Nephron progenitor cell (in vitro differentiated cells): ENCODE results near the gene TNNT2.
A peak's percentile ranks its signal among the peaks of the same experiment; 100 is the strongest.

ENCODE experiments used
- DNase-seq: peaks from one replicate; pipeline ENCODE4 v3.0.0; 2021
- H3K27ac Mint-ChIP-seq: 2 replicates; pipeline ENCODE4 v1.8.0; 2021; ENCODE audit warnings: mild to moderate bottlenecking, moderate library complexity, mixed read lengths
- H3K27me3 Mint-ChIP-seq: 2 replicates; pipeline ENCODE4 v1.8.0; 2021; ENCODE audit warnings: mild to moderate bottlenecking, low read depth, mixed read lengths; ENCODE audit not compliant: poor library complexity
- H3K36me3 Mint-ChIP-seq: 2 replicates; pipeline ENCODE4 v1.8.0; 2021; ENCODE audit warnings: low read depth, mixed read lengths
- H3K4me1 Mint-ChIP-seq: 2 replicates; pipeline ENCODE4 v1.8.0; 2021; ENCODE audit warnings: mixed read lengths
- H3K4me3 Mint-ChIP-seq: 2 replicates; pipeline ENCODE4 v1.8.0; 2021; ENCODE audit warnings: mild to moderate bottlenecking, moderate library complexity, mixed read lengths
- H3K9me3 Mint-ChIP-seq: 2 replicates; pipeline ENCODE4 v1.8.0; 2021; ENCODE audit warnings: mild to moderate bottlenecking, moderate library complexity, mixed read lengths
- CTCF ChIP-seq: fragments of 200-600 bp; sonication (generic); IDR thresholded peaks from 2 replicates; pipeline ENCODE4 v1.5.0; 2021; ENCODE audit warnings: antibody characterized with exemption

Gene TNNT2

GRCh38 chr1:201379733-201380242, 2.3 kb upstream of the TNNT2 start:
- no peak for TF ChIP-seq CTCF
- Mint-ChIP-seq H3K36me3 (no peaks in the 10 kb centered on the region), H3K4me1 (peaks cover 64% of the 10 kb centered on the region), H3K4me3 (no peak overlapping the region), H3K9me3 (no peaks in the 10 kb centered on the region), H3K27me3 (peaks cover 18% of the 10 kb centered on the region), H3K27ac (no peak overlapping the region)
- DNase-seq, result no peak

- peaks cover 63% of the 10 kb centered on the region for H3K4me1 Mint-ChIP-seq
- TF ChIP-seq CTCF, result no peak
- no peak for DNase-seq
- no peaks in the 10 kb centered on the region for H3K9me3 Mint-ChIP-seq
- no peak overlapping the region for H3K4me3 Mint-ChIP-seq
- peak overlapping the region; percentile 60 for H3K27ac Mint-ChIP-seq
- no peaks in the 10 kb centered on the region for H3K36me3 Mint-ChIP-seq
- peaks cover 18% of the 10 kb centered on the region for H3K27me3 Mint-ChIP-seq
Measured at GRCh38 chr1:201378804-201379203, 1.3 kb upstream of the TNNT2 start.

- Mint-ChIP-seq H3K36me3 (no peaks in the 10 kb centered on the region), H3K4me1 (peaks cover 62% of the 10 kb centered on the region), H3K27ac (peak overlapping the region; percentile 79), H3K4me3 (peak overlapping the region; percentile 32), H3K9me3 (no peaks in the 10 kb centered on the region), H3K27me3 (peaks cover 13% of the 10 kb centered on the region)
- DNase-seq, result peak; percentile 71
- peak; percentile 61 for TF ChIP-seq CTCF
Measured at GRCh38 chr1:201376464-201377374, 761 bp downstream of the TNNT2 start.

GRCh38 chr1:201376107-201376463, 1.4 kb downstream of the TNNT2 start:
- H3K4me1 Mint-ChIP-seq, result peaks cover 57% of the 10 kb centered on the region
- H3K9me3 Mint-ChIP-seq, result no peaks in the 10 kb centered on the region
- no peaks in the 10 kb centered on the region for H3K36me3 Mint-ChIP-seq
- DNase-seq, result no peak
- peaks cover 9% of the 10 kb centered on the region for H3K27me3 Mint-ChIP-seq
- peak overlapping the region; percentile 79 for H3K27ac Mint-ChIP-seq
- no peak for TF ChIP-seq CTCF
- H3K4me3 Mint-ChIP-seq, result no peak overlapping the region

- no peaks in the 10 kb centered on the region for H3K9me3 Mint-ChIP-seq
- H3K27me3 Mint-ChIP-seq, result peaks cover 6% of the 10 kb centered on the region
- DNase-seq, result no peak
- H3K4me1 Mint-ChIP-seq, result peaks cover 60% of the 10 kb centered on the region
- no peak overlapping the region for H3K27ac Mint-ChIP-seq
- no peaks in the 10 kb centered on the region for H3K36me3 Mint-ChIP-seq
- H3K4me3 Mint-ChIP-seq, result no peak overlapping the region
- TF ChIP-seq CTCF, result no peak
Measured at GRCh38 chr1:201375169-201375568, 2.3 kb downstream of the TNNT2 start.

- DNase-seq, result no peak
- no peak overlapping the region for H3K4me3 Mint-ChIP-seq
- no peaks in the 10 kb centered on the region for H3K9me3 Mint-ChIP-seq
- no peaks in the 10 kb centered on the region for H3K36me3 Mint-ChIP-seq
- peaks cover 68% of the 10 kb centered on the region for H3K4me1 Mint-ChIP-seq
- no peak for TF ChIP-seq CTCF
- H3K27me3 Mint-ChIP-seq, result peaks cover 9% of the 10 kb centered on the region
- H3K27ac Mint-ChIP-seq, result no peak overlapping the region
Measured at GRCh38 chr1:201374364-201374763, 3.1 kb downstream of the TNNT2 start.
